ENCODE data around the gene SNAPC1.
"Not testable (repeated sequence)": the region's sequence is repeated elsewhere in the genome, so short reads cannot be mapped to it uniquely, and the experiment has no call there.

SNAPC1 gene

GRCh38 chr14:61761959-61762786, at the start of gene SNAPC1:
TSS of gene SNAPC1 (plus strand) at chr14:61762420. CDS start at chr14:61762461, 41 bp downstream.
- peak; percentile 98 for DNase-seq

GRCh38 chr14:61713724-61714437, 48.3 kb upstream of the SNAPC1 start:
- no peak for DNase-seq

GRCh38 chr14:61716956-61717355, 45.3 kb upstream of the SNAPC1 start:
- DNase-seq: no peak

- no peak for DNase-seq
Measured at GRCh38 chr14:61718039-61718438, 44.2 kb upstream of the SNAPC1 start.

- no peak for DNase-seq
Measured at GRCh38 chr14:61719344-61720293, 42.6 kb upstream of the SNAPC1 start.

GRCh38 chr14:61720294-61720661, 41.9 kb upstream of the SNAPC1 start:
- DNase-seq: no peak

- no peak for DNase-seq
Measured at GRCh38 chr14:61720741-61721140, 41.5 kb upstream of the SNAPC1 start.

GRCh38 chr14:61724133-61724532, 38.1 kb upstream of the SNAPC1 start:
- no peak for DNase-seq

GRCh38 chr14:61726778-61727658, 35.2 kb upstream of the SNAPC1 start:
- no peak for DNase-seq

GRCh38 chr14:61730756-61731373, 31.4 kb upstream of the SNAPC1 start:
- no peak for DNase-seq

GRCh38 chr14:61733972-61734371, 28.2 kb upstream of the SNAPC1 start:
- DNase-seq: no peak

- no peak for DNase-seq
Measured at GRCh38 chr14:61736751-61737150, 25.5 kb upstream of the SNAPC1 start.

GRCh38 chr14:61737915-61738314, 24.3 kb upstream of the SNAPC1 start:
- DNase-seq: no peak

GRCh38 chr14:61739133-61739532, 23.1 kb upstream of the SNAPC1 start:
- no peak for DNase-seq

GRCh38 chr14:61742371-61742770, 19.8 kb upstream of the SNAPC1 start:
- no peak for DNase-seq

GRCh38 chr14:61744238-61744637, 18.0 kb upstream of the SNAPC1 start:
- no peak for DNase-seq

GRCh38 chr14:61746346-61746745, 15.9 kb upstream of the SNAPC1 start:
- DNase-seq: not testable (repeated sequence)

GRCh38 chr14:61746881-61747280, 15.3 kb upstream of the SNAPC1 start:
- no peak for DNase-seq

- no peak for DNase-seq
Measured at GRCh38 chr14:61747342-61747741, 14.9 kb upstream of the SNAPC1 start.

GRCh38 chr14:61749264-61749663, 13.0 kb upstream of the SNAPC1 start:
- DNase-seq: no peak

- DNase-seq: no peak
Measured at GRCh38 chr14:61749867-61750266, 12.4 kb upstream of the SNAPC1 start.

Measured in activated CD4-positive, alpha-beta T cell treated with anti-CD3 and anti-CD28 coated beads, Interleukin-2, amount 50 U/mL, for 1 hour (primary cell).